Cardiac fibroblast (primary cell): ENCODE measurements around the gene BMP2.

ENCODE experiments used
- DNase-seq, 2 donors: peaks; one replicate each; pipeline versions ENCODE4 v3.0.0 to v3.0.0-alpha.2; 2010; ENCODE audit warnings: low read depth in 2 of 2
- H3K4me3 ChIP-seq, 2 donors: replicated peaks in 1 of 2; 1 replicate in 1 of 2; 2 replicates in 1 of 2; pipeline ENCODE4 v1.5.1; 2011; ENCODE audit warnings: low read depth in 2 of 2, low read length in 2 of 2, mild to moderate bottlenecking in 2 of 2, moderate library complexity in 1 of 2
- CTCF ChIP-seq: IDR thresholded peaks from one replicate; pipeline ENCODE4 v1.5.1; 2011; ENCODE audit warnings: low read depth, mild to moderate bottlenecking, low read length, inconsistent platforms

BMP2 gene

DNA sequence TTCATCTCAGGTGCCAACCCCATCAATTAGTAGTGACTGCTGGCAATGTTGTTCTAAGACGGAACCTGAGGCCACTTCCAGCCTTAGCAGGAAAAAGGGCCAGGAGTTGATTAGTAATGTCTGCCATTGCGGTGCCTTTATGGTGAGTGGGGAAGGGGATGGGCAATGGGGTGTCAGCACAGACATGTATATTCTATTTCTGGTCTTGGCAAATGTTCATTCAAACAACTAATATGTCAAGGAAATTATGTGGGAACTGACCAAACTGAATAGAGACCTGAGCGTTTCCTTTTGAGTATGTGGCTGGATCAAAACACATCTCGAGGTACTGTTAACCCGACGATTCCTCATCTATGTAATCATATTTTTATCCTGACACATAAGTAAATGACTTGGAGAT lies 34.6 kb upstream of the BMP2 start:
- TF ChIP-seq CTCF: no peak
- DNase-seq: no peak
- H3K4me3 ChIP-seq: no peak overlapping the region

DNA sequence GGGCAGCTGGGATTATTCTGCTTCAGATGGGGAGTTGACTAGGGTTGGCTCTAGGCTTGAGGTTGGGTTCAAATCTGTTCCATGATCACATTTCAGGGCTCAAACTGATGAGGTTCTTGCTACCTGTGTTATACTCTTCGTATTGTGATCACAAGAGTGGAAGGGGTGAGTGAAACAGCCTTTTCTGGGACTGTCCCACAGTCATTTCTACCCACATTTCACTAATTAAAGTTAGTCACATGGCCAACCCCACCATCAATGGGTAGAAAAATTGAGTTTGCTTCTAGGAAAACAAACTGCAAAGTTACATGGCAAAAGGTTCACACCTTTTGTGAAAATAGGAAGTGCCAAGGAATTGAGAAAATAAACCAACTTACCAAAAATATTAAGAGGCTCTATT lies 33.5 kb upstream of the BMP2 start:
- DNase-seq: no peak
- TF ChIP-seq CTCF: no peak
- no peak overlapping the region for H3K4me3 ChIP-seq

GRCh38 chr20:6735942-6736845 lies 31.3 kb upstream of the BMP2 start:
- DNase-seq: peak in 1 of 2 donors; percentile 5
- H3K4me3 ChIP-seq: no peak overlapping the region
- TF ChIP-seq CTCF: no peak

DNA sequence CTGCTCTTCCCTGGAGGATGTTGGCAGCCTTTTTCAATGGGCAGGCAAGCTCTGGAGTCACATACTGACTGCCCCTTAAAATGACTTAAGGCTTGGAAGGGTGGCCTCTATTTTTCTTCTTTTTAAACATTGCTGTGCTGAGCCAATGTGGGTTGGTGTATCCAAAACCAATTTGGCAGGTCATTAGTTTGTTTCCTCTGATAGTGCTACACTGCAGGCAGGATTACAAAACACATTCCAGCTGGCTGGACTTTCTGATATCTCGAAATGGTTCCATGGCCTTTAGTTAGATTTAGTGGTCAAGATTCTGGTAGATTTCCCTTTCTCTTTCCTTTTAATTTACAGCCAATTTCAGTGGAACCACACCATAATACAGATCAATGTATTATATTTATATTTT lies 28.1 kb upstream of the BMP2 start:
- DNase-seq: no peak
- no peak overlapping the region for H3K4me3 ChIP-seq
- no peak for TF ChIP-seq CTCF

GRCh38 chr20:6740096-6740495 lies 27.4 kb upstream of the BMP2 start:
- no peak for TF ChIP-seq CTCF
- no peak overlapping the region for H3K4me3 ChIP-seq
- no peak for DNase-seq

GRCh38 chr20:6744180-6744579 lies 23.3 kb upstream of the BMP2 start:
- no peak overlapping the region for H3K4me3 ChIP-seq
- no peak for DNase-seq
- TF ChIP-seq CTCF: no peak
